Measurements from ENCODE around the gene ZFYVE19. TPM values are rescaled to one million over a fixed set of nuclear protein-coding genes. Genes with fewer than 3 reads are reported as not detected.

ZFYVE19 gene
- total and polyA plus RNA-seq, 2 of the 4 experiments (the other 2 are of a cell fraction): 22.6 to 29.6 TPM

- H4K8ac ChIP-seq (ENCODE audit: low read depth in 2 of 2, low read length in 2 of 2): no peak overlapping the region
- H3K4me2 ChIP-seq (ENCODE audit: low read depth, low read length): no peak overlapping the region
- WGBS, 2 experiments (ENCODE audit: extremely low coverage in 2 of 2, insufficient read length in 1 of 2): 95% methylated on average over 4 of the region's 11 CpGs; no CpG with 5 or more reads in 1 of the 2 experiments
- H2BK15ac ChIP-seq (ENCODE audit: low read depth, low read length): no peak overlapping the region
- no peaks in the 10 kb centered on the region for H3K9me3 ChIP-seq (ENCODE audit: control insufficient read depth, insufficient read depth, low read length)
- no peak overlapping the region for H3K4ac ChIP-seq (ENCODE audit: low read depth, low read length)
- H3K4me1 ChIP-seq (ENCODE audit: control insufficient read depth, insufficient read depth, low read length): no peaks in the 10 kb centered on the region
- no peak overlapping the region for H2AFZ ChIP-seq (replicated peaks; ENCODE audit: low read length, poor library complexity)
- dilution Hi-C loops (cut with HindIII; ENCODE audit: low sequenced_read_pairs, unreplicated experiment): no loop called here
- no peak overlapping the region for H4K91ac ChIP-seq (ENCODE audit: insufficient read depth, low read depth, low read length)
- H3K27ac ChIP-seq (ENCODE audit: insufficient read depth, low read length): no peak overlapping the region
- no peak for TF ChIP-seq POLR2A (IDR thresholded peaks at IDR 0.05; ENCODE audit: low read depth, low read length)
- TF ChIP-seq MXI1 (IDR thresholded peaks at IDR 0.05; ENCODE audit: borderline replicate concordance, low read depth, low read length): 0 out of 2 replicates have a peak, but pooled peaks have one; percentile 30
- peak; percentile 68 for ATAC-seq (ENCODE audit: low read depth)
- peaks cover 0 to 7% of the 10 kb centered on the region in 2 experiments; a peak in 1 of 4 replicates for H3K79me1 ChIP-seq (ENCODE audit: low read depth in 1 of 2, low read length in 2 of 2)
- H2BK5ac ChIP-seq (ENCODE audit: low read depth, low read length, poor library complexity, severe bottlenecking): no peak overlapping the region
- no peak overlapping the region for H2AK9ac ChIP-seq (replicated peaks; ENCODE audit: low read depth, low read length, poor library complexity)
- BruUV-seq (replicated peaks): no TSS peak
- no peak overlapping the region for H3K14ac ChIP-seq (replicated peaks; ENCODE audit: low read depth, low read length)
- CTCF ChIA-PET: no interaction called here
- no peak overlapping the region for H3K4me3 ChIP-seq (ENCODE audit: insufficient read depth, low read depth, low read length)
- peaks cover 57% of the 10 kb centered on the region for H3K36me3 ChIP-seq (ENCODE audit: control insufficient read depth, insufficient read depth, low read length)
- no peak overlapping the region for H3K56ac ChIP-seq (ENCODE audit: extremely low read depth, insufficient read depth, low read length)
- no peak overlapping the region for H2BK20ac ChIP-seq (ENCODE audit: low read depth, low read length)
- intact Hi-C loops (cut with micrococcal nuclease): no loop called here
- no peak overlapping the region for H3K18ac ChIP-seq (ENCODE audit: low read depth, low read length)
- H3K9me1 ChIP-seq (ENCODE audit: insufficient read depth, low read length): no peaks in the 10 kb centered on the region
- no peak overlapping the region for H4K5ac ChIP-seq (ENCODE audit: low read depth, low read length)
- H3K9ac ChIP-seq (ENCODE audit: low read depth, low read length): no peak overlapping the region
- H2BK120ac ChIP-seq (ENCODE audit: low read depth, low read length): no peak overlapping the region
- H3K23ac ChIP-seq (ENCODE audit: low read depth, low read length): no peak overlapping the region
- H3K27me3 ChIP-seq (ENCODE audit: control insufficient read depth, insufficient read depth, low read length): no peaks in the 10 kb centered on the region
- POLR2A ChIA-PET (ENCODE audit: unreplicated experiment): no interaction called here
- in situ Hi-C loops (cut with MboI; ENCODE audit: low sequenced_read_pairs): no loop called here
- peak; percentile 41 for DNase-seq
- peaks cover 3% of the 10 kb centered on the region; the same call in 1 of the 2 replicates for H4K20me1 ChIP-seq (ENCODE audit: insufficient read depth, low read length)
- no peak overlapping the region for H2AK5ac ChIP-seq (ENCODE audit: low read depth, low read length)
These were observed 30.2 kb upstream of the ZFYVE19 start for GRCh38 chr15:40776537-40777141.
